Neuronal stem cell (in vitro differentiated cells): ENCODE data around the gene ZNF107.

ENCODE experiments used
- DNase-seq: peaks from one replicate; pipeline ENCODE4 v3.0.0-alpha.2; 2013; ENCODE audit warnings: low spot score
- H2AFZ ChIP-seq: one replicate; pipeline ENCODE4 v1.6.1; 2013; ENCODE audit warnings: mild to moderate bottlenecking, low read length, inconsistent platforms
- H2AK5ac ChIP-seq: 2 replicates; pipeline ENCODE4 v1.6.1; 2013; ENCODE audit warnings: low read depth, mild to moderate bottlenecking, inconsistent platforms, low read length, moderate library complexity, mixed read lengths
- H2BK120ac ChIP-seq: 2 replicates; pipeline ENCODE4 v1.6.1; 2013; ENCODE audit warnings: low read depth, mild to moderate bottlenecking, inconsistent platforms, low read length, moderate library complexity, mixed read lengths
- H2BK12ac ChIP-seq: one replicate; pipeline ENCODE4 v1.6.1; 2013; ENCODE audit warnings: low read length, inconsistent platforms
- H2BK15ac ChIP-seq: 2 replicates; pipeline ENCODE4 v1.6.1; 2013; ENCODE audit warnings: mild to moderate bottlenecking, low read length, inconsistent platforms, mixed read lengths
- H2BK5ac ChIP-seq: one replicate; pipeline ENCODE4 v1.6.1; 2013; ENCODE audit warnings: inconsistent platforms, mild to moderate bottlenecking, low read length, moderate library complexity
- H3K14ac ChIP-seq: one replicate; pipeline ENCODE4 v1.6.1; 2013; ENCODE audit warnings: low read length, inconsistent platforms
- H3K18ac ChIP-seq: 2 replicates; pipeline ENCODE4 v1.6.1; 2013; ENCODE audit warnings: low read length, inconsistent platforms
- H3K23ac ChIP-seq: 2 replicates; pipeline ENCODE4 v1.6.1; 2013; ENCODE audit warnings: low read depth, mild to moderate bottlenecking, mixed read lengths, low read length, inconsistent platforms; ENCODE audit not compliant: poor library complexity
- H3K27ac ChIP-seq: replicated peaks from 3 replicates; pipeline ENCODE4 v1.5.1; 2013; ENCODE audit warnings: low read length, inconsistent platforms
- H3K27me3 ChIP-seq, 3 experiments: 2 replicates each; pipeline ENCODE4 v1.6.1; 2013; ENCODE audit warnings: low read length in 3 of 3, mild to moderate bottlenecking in 2 of 3, inconsistent platforms in 1 of 3, low read depth in 1 of 3, mixed read lengths in 1 of 3, moderate library complexity in 1 of 3; ENCODE audit not compliant: control insufficient read depth in 3 of 3, insufficient read depth in 3 of 3
- H3K36me3 ChIP-seq, 2 donors: replicated peaks in 1 of 2; 2 replicates each; pipeline ENCODE4 v1.6.1; 2013; ENCODE audit warnings: low read length in 2 of 2; ENCODE audit not compliant: control insufficient read depth in 2 of 2, insufficient read depth in 2 of 2
- H3K4ac ChIP-seq: 2 replicates; pipeline ENCODE4 v1.6.1; 2013; ENCODE audit warnings: inconsistent platforms, mild to moderate bottlenecking, low read length, moderate library complexity
- H3K4me1 ChIP-seq, 2 donors: 1 replicate in 1 of 2; 2 replicates in 1 of 2; pipeline ENCODE4 v1.6.1; 2013; ENCODE audit warnings: low read length in 2 of 2, low read depth in 1 of 2; ENCODE audit not compliant: control insufficient read depth in 2 of 2, insufficient read depth in 1 of 2
- H3K4me2 ChIP-seq: one replicate; pipeline ENCODE4 v1.6.1; 2013; ENCODE audit warnings: mild to moderate bottlenecking, low read length, inconsistent platforms; ENCODE audit not compliant: insufficient read depth, poor library complexity, severe bottlenecking
- H3K4me3 ChIP-seq, 2 donors: 2 replicates each; pipeline ENCODE4 v1.5.1; 2013; ENCODE audit warnings: low read length in 2 of 2, mild to moderate bottlenecking in 2 of 2, inconsistent platforms in 1 of 2, moderate library complexity in 1 of 2
- H3K79me1 ChIP-seq: one replicate; pipeline ENCODE4 v1.6.1; 2013; ENCODE audit warnings: low read depth, mild to moderate bottlenecking, inconsistent platforms, low read length, moderate library complexity
- H3K9ac ChIP-seq: one replicate; pipeline ENCODE4 v1.6.1; 2013; ENCODE audit warnings: mild to moderate bottlenecking, low read depth, low read length, inconsistent platforms; ENCODE audit not compliant: poor library complexity
- H3K9me3 ChIP-seq, 2 donors: replicated peaks in 1 of 2; 2 replicates each; pipeline versions ENCODE3 to v1.6.1; 2013; ENCODE audit warnings: low read length in 2 of 2, mild to moderate bottlenecking in 2 of 2, inconsistent platforms in 1 of 2, low read depth in 1 of 2, mixed read lengths in 1 of 2, moderate library complexity in 1 of 2; ENCODE audit not compliant: control insufficient read depth in 2 of 2, insufficient read depth in 1 of 2
- H4K8ac ChIP-seq: one replicate; pipeline ENCODE4 v1.6.1; 2013; ENCODE audit warnings: low read depth, mild to moderate bottlenecking, inconsistent platforms, low read length, moderate library complexity
- H4K91ac ChIP-seq: one replicate; pipeline ENCODE4 v1.6.1; 2013; ENCODE audit warnings: low read length, low read depth, mild to moderate bottlenecking, inconsistent platforms; ENCODE audit not compliant: poor library complexity
- WGBS, 2 donors: extraction: QIAGEN DNeasy Blood & Tissue Kit; methylation state at CpG; one replicate each; pipeline ENCODE4 v1.1.7; 2013; ENCODE audit warnings: missing lambda C conversion rate in 2 of 2, mixed read lengths in 1 of 2; ENCODE audit not compliant: insufficient read length in 2 of 2, insufficient replicate concordance in 1 of 2; ENCODE audit errors: extremely low coverage in 2 of 2; 5-methylcytosine and 5-hydroxymethylcytosine counted together

Gene ZNF107

GRCh38 chr7:64685741-64686140, 19.8 kb downstream of the ZNF107 start:
- no peak overlapping the region for H2BK12ac ChIP-seq
- no CpG with 5 or more reads among the region's 3 CpGs for WGBS, 2 donors
- H3K9ac ChIP-seq, result no peak overlapping the region
- H3K23ac ChIP-seq, result no peak overlapping the region
- no peaks in the 10 kb centered on the region for H3K27me3 ChIP-seq
- peaks cover 46 to 98% of the 10 kb centered on the region in 2 donors for H3K36me3 ChIP-seq
- no peak overlapping the region for H3K18ac ChIP-seq
- no peak overlapping the region for H4K8ac ChIP-seq
- H2BK120ac ChIP-seq, result no peak overlapping the region
- no peak overlapping the region for H3K27ac ChIP-seq
- no peak overlapping the region for H2BK15ac ChIP-seq
- H3K4me3 ChIP-seq, result no peak overlapping the region
- H3K9me3 ChIP-seq, result peaks cover 19 to 90% of the 10 kb centered on the region in 2 donors
- no peak overlapping the region for H2AFZ ChIP-seq
- no peak for DNase-seq
- H3K4me1 ChIP-seq, result no peaks in the 10 kb centered on the region
- H3K79me1 ChIP-seq, result peaks cover 11% of the 10 kb centered on the region
- H3K4me2 ChIP-seq, result no peak overlapping the region
- no peak overlapping the region for H2BK5ac ChIP-seq
- no peak overlapping the region for H2AK5ac ChIP-seq
- no peak overlapping the region for H4K91ac ChIP-seq
- no peak overlapping the region for H3K14ac ChIP-seq
- H3K4ac ChIP-seq, result no peak overlapping the region

GRCh38 chr7:64686493-64687184, 20.7 kb downstream of the ZNF107 start:
- no CpG with 5 or more reads among the region's 10 CpGs for WGBS, 2 donors
- Histone ChIP-seq H3K27me3 (no peaks in the 10 kb centered on the region), H3K14ac (no peak overlapping the region), H3K4me1 (no peaks in the 10 kb centered on the region), H3K4me2 (no peak overlapping the region), H2AK5ac (no peak overlapping the region), H3K23ac (no peak overlapping the region), H2BK120ac (no peak overlapping the region), H4K91ac (no peak overlapping the region), H3K9me3 (peaks cover 13 to 87% of the 10 kb centered on the region in 2 donors), H3K36me3 (peaks cover 41 to 98% of the 10 kb centered on the region in 2 donors), H3K79me1 (peaks cover 8% of the 10 kb centered on the region), H3K4ac (no peak overlapping the region), H4K8ac (no peak overlapping the region), H3K9ac (no peak overlapping the region), H2BK15ac (no peak overlapping the region), H3K18ac (no peak overlapping the region), H2BK5ac (no peak overlapping the region), H2AFZ (no peak overlapping the region), H3K4me3 (no peak overlapping the region), H3K27ac (no peak overlapping the region), H2BK12ac (no peak overlapping the region)
- no peak for DNase-seq

GRCh38 chr7:64687249-64687648, 21.3 kb downstream of the ZNF107 start:
- H3K14ac ChIP-seq, result no peak overlapping the region
- H3K23ac ChIP-seq, result no peak overlapping the region
- H2BK120ac ChIP-seq, result no peak overlapping the region
- H3K79me1 ChIP-seq, result peaks cover 7% of the 10 kb centered on the region
- no peak overlapping the region for H3K4me2 ChIP-seq
- H2BK15ac ChIP-seq, result no peak overlapping the region
- no peak overlapping the region for H4K91ac ChIP-seq
- H3K27ac ChIP-seq, result no peak overlapping the region
- H3K4ac ChIP-seq, result no peak overlapping the region
- H3K9me3 ChIP-seq, result peaks cover 13 to 87% of the 10 kb centered on the region in 2 donors
- no peak overlapping the region for H2BK12ac ChIP-seq
- H3K18ac ChIP-seq, result no peak overlapping the region
- DNase-seq, result no peak
- H3K36me3 ChIP-seq, result peaks cover 41 to 98% of the 10 kb centered on the region in 2 donors
- no peak overlapping the region for H2AFZ ChIP-seq
- H2AK5ac ChIP-seq, result no peak overlapping the region
- no peak overlapping the region for H3K4me3 ChIP-seq
- no CpG with 5 or more reads among the region's 1 CpG for WGBS, 2 donors
- H3K4me1 ChIP-seq, result no peaks in the 10 kb centered on the region
- no peak overlapping the region for H4K8ac ChIP-seq
- no peaks in the 10 kb centered on the region for H3K27me3 ChIP-seq
- no peak overlapping the region for H2BK5ac ChIP-seq
- H3K9ac ChIP-seq, result no peak overlapping the region

GRCh38 chr7:64688988-64689387, 23.1 kb downstream of the ZNF107 start:
- H4K8ac ChIP-seq, result no peak overlapping the region
- no peak overlapping the region for H3K18ac ChIP-seq
- peaks cover 3% of the 10 kb centered on the region for H3K79me1 ChIP-seq
- H3K27me3 ChIP-seq, result no peaks in the 10 kb centered on the region
- H3K36me3 ChIP-seq, result peaks cover 30 to 96% of the 10 kb centered on the region in 2 donors
- no CpG with 5 or more reads among the region's 2 CpGs for WGBS, 2 donors
- no peak overlapping the region for H2BK15ac ChIP-seq
- H3K4ac ChIP-seq, result no peak overlapping the region
- no peak overlapping the region for H4K91ac ChIP-seq
- no peak overlapping the region for H3K14ac ChIP-seq
- no peak for DNase-seq
- no peak overlapping the region for H3K23ac ChIP-seq
- H3K9me3 ChIP-seq, result peaks cover 7 to 81% of the 10 kb centered on the region in 2 donors
- no peak overlapping the region for H2BK5ac ChIP-seq
- H3K27ac ChIP-seq, result no peak overlapping the region
- no peak overlapping the region for H3K9ac ChIP-seq
- no peak overlapping the region for H2BK12ac ChIP-seq
- H3K4me3 ChIP-seq, result no peak overlapping the region
- H2AFZ ChIP-seq, result no peak overlapping the region
- H2BK120ac ChIP-seq, result no peak overlapping the region
- no peak overlapping the region for H3K4me2 ChIP-seq
- no peak overlapping the region for H2AK5ac ChIP-seq
- no peaks in the 10 kb centered on the region for H3K4me1 ChIP-seq
